Measurements from ENCODE around the gene UBE2I.

Gene UBE2I

GRCh38 chr16:1344499-1344898 is 35.1 kb downstream of the UBE2I start:
- DNase-seq = no peak

- no peak for DNase-seq
These were observed 35.7 kb downstream of the UBE2I start for GRCh38 chr16:1345087-1345486.

GRCh38 chr16:1345651-1346421 is 36.4 kb downstream of the UBE2I start:
- no peak for DNase-seq

- no peak for DNase-seq
These were observed 37.2 kb downstream of the UBE2I start for GRCh38 chr16:1346422-1347285.

GRCh38 chr16:1347286-1347855 is 37.9 kb downstream of the UBE2I start:
- DNase-seq = no peak

- DNase-seq = no peak
These were observed 38.5 kb downstream of the UBE2I start for GRCh38 chr16:1347962-1348361.

DNA sequence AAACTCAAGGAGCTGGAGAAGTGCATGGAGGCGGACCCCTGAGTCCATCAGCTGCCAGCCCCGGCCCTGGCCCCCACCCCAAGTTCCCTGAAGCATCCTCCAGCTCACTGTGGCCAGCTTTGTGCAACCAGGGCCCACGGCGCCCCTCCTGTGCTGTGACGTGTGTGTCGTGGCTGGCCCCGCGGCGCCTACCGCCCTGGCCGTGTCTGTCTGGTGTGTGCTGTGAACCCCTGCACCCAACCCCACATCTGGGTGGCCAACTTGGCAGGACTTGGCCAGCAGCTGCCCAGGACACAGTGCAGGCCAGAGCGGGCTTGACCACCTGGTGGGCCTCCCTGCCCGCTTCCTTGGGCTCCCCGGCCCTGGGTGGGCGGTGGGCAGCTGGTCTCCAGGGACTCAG is 39.0 kb downstream of the UBE2I start:
- no peak for DNase-seq

GRCh38 chr16:1348926-1349325 is 39.5 kb downstream of the UBE2I start:
- no peak for DNase-seq

DNA sequence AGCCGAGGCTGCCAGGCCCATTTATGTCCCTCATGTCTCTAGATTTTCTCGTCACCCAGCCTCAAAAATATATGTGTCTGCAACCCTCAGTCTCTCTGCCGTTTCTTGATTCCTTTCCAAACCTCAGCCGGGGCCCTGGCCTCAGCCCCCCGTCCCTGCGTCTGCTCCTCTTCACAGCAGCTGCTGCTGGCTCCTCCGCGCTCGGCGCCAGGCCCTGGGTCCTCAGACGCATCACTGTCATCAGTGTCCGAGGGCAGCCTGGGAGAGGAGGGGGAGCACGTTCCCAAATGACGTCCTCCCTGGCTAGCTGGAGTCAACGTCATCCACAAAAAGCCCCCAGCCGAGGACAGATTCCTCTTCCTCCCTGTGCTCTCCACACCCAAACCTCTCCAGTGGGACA is 39.9 kb downstream of the UBE2I start:
- DNase-seq = no peak

- no peak for DNase-seq
These were observed 40.5 kb downstream of the UBE2I start for GRCh38 chr16:1349951-1350350.

DNA sequence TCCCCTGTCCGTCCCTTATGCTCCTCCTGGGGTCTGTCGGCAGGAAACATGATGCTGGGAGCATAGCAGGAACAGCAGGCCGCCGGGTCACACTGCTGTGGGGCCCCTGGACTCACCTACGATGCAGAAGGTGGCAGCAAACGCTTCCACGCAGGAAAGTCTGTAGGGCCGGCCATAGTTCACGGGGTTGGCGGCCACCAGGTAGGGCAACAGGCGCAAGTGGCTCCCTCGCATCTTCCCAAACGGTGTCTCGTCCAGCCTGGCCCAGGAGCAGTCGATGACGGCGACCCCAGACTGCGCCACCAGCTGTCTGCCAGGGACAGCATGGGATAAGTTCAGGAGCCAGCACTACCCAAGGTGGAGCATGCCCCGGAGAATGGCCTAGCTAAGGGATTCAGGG is 41.3 kb downstream of the UBE2I start:
- DNase-seq = no peak

DNA sequence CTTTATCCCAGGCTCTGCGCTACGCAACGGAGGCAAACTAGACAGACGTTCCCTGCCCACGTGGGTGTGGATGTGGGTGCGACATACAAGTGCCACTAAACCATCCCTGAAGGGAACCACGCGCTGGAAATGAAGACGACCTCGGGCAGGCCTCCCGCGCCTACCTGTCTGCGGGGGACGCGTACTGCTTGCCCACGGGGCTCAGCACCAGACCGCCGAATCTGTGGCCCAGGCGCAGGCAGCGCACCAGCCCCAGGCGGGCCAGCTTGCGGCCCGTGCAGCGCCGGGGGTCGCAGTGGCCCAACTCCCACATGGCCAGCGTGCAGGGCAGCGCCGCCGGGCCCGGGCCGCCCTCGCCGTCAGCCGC is 41.8 kb downstream of the UBE2I start:
- no peak for DNase-seq

- DNase-seq = no peak
These were observed 42.3 kb downstream of the UBE2I start, which contains the start of the genes GNPTG and TSR3 for GRCh38 chr16:1351582-1352362. TSS of gene GNPTG (plus strand) at chr16:1351931. CDS start at chr16:1351966, 35 bp downstream. TSS of gene TSR3 (minus strand) at chr16:1351878. CDS start at chr16:1351804, 74 bp downstream.

- DNase-seq = no peak
These were observed 45.5 kb downstream of the UBE2I start for GRCh38 chr16:1354815-1355540.

GRCh38 chr16:1355591-1355990 is 46.2 kb downstream of the UBE2I start:
- no peak for DNase-seq

GRCh38 chr16:1356061-1356900 is 46.8 kb downstream of the UBE2I start:
- DNase-seq = no peak

GRCh38 chr16:1357906-1358566 is 48.6 kb downstream of the UBE2I start:
- DNase-seq = no peak

DNA sequence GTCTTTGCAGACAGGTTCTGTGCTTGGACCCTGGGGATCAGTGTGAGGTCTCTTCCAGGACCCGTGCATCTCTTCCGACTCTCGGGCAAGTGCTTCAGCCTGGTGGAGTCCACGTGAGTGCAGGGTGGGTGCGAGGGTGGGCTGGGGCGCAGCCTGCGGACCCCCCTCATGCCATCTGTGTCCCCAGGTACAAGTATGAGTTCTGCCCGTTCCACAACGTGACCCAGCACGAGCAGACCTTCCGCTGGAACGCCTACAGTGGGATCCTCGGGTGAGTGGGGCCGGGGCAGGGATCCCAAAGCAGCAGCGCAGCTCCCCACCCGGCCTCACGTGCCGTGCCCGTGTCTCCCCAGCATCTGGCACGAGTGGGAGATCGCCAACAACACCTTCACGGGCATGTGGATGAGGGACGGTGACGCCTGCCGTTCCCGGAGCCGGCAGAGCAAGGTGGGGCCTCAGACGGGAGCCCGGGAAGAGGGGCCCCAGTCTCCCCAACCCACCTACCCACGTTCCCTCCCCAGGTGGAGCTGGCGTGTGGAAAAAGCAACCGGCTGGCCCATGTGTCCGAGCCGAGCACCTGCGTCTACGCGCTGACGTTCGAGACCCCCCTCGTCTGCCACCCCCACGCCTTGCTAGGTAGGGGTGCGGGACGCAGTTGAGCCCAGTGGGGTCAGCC is 52.4 kb downstream of the UBE2I start:
- DNase-seq = no peak

DNA sequence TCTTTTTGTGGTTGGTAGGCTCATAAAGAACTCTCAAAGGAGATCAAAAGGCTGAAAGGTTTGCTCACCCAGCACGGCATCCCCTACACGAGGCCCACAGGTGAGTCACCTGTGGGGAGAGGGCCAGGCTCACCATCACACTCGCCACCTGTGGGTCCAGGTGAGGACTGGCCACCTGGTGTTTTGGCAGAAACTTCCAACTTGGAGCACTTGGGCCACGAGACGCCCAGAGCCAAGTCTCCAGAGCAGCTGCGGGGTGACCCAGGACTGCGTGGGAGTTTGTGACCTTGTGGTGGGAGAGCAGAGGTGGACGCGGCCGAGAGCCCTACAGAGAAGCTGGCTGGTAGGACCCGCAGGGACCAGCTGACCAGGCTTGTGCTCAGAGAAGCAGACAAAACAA is 53.4 kb downstream of the UBE2I start:
- no peak for DNase-seq

DNA sequence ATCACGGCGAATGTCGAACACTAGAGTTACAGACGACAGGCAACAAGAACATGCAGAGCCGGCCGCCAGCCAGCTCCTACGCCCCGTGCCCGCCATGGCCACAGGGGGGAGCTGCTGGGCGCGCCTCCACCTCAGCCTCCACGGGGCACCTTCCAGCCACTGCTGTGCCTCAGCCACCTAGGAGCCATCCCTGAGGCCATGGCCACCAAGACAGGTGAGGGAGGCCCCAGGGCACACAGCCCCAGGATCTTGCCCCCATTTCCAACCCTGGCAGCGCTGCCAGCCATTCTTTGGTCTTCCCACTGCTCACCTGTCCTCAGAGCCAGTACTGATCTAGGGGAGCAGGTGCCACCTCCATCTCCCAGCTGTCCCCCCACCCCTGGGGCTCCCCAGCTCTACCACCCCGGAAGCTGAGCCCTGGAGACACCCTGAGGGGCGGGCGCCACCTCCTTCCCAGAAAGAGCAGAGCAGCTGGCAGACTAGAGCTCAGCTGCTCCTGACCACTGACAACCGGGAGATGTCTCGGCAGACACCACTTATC is 54.1 kb downstream of the UBE2I start:
- no peak for DNase-seq

All from SHP77 treated with DMSO at 0.1 percent for 48 hours (cell line).